GM12864 (cell line): ENCODE data around the gene IFT80.
"Not testable (repeated sequence)": the region's sequence is repeated elsewhere in the genome, so short reads cannot be mapped to it uniquely, and the experiment has no call there.

ENCODE experiments used
- DNase-seq: peaks from one replicate; pipeline ENCODE4 v3.0.0-alpha.2; 2011; ENCODE audit warnings: low read depth
- H3K4me3 ChIP-seq: 2 replicates; pipeline ENCODE4 v1.5.1; 2011; ENCODE audit warnings: mild to moderate bottlenecking, low read depth, low read length, control low read depth
- CTCF ChIP-seq: IDR thresholded peaks from 2 replicates; pipeline ENCODE4 v1.5.1; 2011; ENCODE audit warnings: low read depth, mild to moderate bottlenecking, moderate library complexity, low read length, control low read depth, inconsistent platforms; ENCODE audit errors: missing control alignments

IFT80 gene

DNA sequence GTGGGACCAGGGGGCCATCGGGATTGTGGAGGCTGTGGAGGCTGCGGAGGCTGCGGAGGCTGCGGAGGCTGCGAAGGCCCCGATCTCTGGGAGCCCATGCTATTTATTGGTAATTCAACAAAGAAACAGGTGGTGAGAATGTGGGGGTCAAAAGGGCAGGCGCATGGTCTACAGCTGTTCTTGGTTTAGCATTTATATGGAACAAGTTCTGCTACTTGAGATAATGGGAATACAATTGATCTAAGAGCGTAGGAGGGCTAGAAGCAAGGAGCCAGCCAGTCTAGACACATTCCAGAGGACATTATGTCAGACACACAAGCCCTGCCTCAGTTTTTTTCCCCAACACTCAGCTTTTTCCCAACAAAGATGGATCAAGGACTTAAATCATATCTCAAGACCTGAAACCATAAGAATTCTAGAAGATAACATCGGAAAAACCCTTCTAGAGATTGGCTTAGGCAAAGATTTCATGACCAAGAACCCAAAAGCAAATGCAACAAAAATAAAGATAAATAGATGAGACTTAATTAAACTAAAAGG lies 153.7 kb downstream of the IFT80 start:
- DNase-seq: no peak
- no peak overlapping the region for H3K4me3 ChIP-seq
- no peak for TF ChIP-seq CTCF

DNA sequence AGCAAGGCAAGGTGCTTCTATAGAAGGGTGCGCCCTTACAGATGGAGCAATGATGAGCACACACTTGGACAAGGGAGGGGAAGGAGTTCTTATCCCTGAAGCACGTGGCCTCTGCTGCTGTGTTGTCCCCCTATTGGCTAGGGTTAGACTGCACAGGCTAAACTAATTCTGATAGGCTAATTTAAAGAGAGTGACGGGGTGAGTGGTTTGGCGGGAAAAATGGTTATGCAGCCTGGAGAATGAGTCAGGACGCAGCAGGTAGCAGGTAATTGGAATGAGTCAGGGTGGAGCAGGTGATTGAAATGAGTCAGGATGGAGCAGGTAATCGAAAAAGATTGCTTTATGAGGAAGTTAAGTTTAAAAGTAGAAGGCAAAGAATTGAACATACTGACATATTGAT lies 158.3 kb downstream of the IFT80 start:
- not testable (repeated sequence) for H3K4me3 ChIP-seq, DNase-seq

- H3K4me3 ChIP-seq: no peak overlapping the region
- TF ChIP-seq CTCF: no peak
- no peak for DNase-seq
Measured at GRCh38 chr3:160232014-160232413, 167.0 kb downstream of the IFT80 start.

- H3K4me3 ChIP-seq: no peak overlapping the region
- TF ChIP-seq CTCF: no peak
- no peak for DNase-seq
Measured at GRCh38 chr3:160227419-160227818, 171.6 kb downstream of the IFT80 start.

GRCh38 chr3:160226026-160226907 lies 172.8 kb downstream of the IFT80 start:
- TF ChIP-seq CTCF: no peak
- peak overlapping the region; percentile 60 for H3K4me3 ChIP-seq
- no peak for DNase-seq

DNA sequence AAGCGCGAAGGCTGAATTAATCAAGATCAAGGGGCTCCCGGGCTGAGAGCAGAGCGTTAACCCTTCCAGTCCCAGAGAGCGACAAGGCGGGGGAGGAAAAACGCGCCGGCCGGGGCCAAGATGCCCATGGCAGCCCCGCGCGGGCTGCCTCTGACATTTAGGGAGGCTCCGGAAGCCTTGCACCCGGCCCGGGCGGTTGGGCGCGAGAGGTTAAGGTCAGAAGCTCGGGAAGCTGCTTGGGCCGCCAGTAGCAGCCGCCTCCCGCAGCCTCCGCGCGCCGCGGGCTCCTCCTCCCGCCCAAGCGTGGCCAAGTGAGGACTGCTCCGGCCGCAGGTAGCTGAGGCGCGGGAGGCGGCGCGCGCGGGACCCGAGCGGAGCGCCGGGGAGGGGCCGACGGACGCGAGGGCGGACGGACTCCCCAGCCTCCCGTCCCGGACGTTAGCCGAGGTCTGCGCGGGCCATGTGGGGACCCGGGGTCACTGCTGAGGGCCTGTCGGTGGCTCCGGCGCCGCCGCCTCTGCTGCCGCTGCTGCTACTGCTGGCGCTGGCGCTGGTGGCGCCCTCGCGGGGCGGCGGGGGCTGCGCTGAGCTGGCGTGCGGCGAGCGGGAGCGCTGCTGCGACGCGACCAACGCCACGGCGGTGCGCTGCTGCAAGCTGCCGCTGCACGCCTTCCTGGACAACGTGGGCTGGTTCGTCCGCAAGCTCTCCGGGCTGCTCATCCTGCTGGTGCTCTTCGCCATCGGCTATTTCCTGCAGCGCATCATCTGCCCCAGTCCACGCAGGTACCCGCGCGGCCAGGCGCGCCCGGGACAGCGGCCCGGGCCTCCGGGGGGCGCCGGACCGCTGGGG lies 173.6 kb downstream of the IFT80 start, which contains the start of gene C3orf80:
Gene C3orf80, plus strand, starts transcription at position 247 of the 850 bp plus-strand sequence. Its CDS starts 214 bp downstream, at position 461.
- H3K4me3 ChIP-seq: peak within 1 kb of the TSS; percentile 60
- no peak for DNase-seq
- TF ChIP-seq CTCF: peak; percentile 38

- peak overlapping the region; percentile 60 for H3K4me3 ChIP-seq
- TF ChIP-seq CTCF: no peak
- DNase-seq: no peak
Measured at GRCh38 chr3:160224811-160225175, 174.2 kb downstream of the IFT80 start.
